HL-60/S4 (cell line): ENCODE measurements around the gene CLEC19A.
"Not testable (repeated sequence)": the region's sequence is repeated elsewhere in the genome, so short reads cannot be mapped to it uniquely, and the experiment has no call there.

Source experiments
- in situ Hi-C: fragments of 300-500 bp; cut with MboI; formaldehyde crosslinking; loops from 2 replicates; pipeline ENCODE4 v1.14.3; 2022; ENCODE audit warnings: low sequenced_read_pairs

Gene CLEC19A

DNA sequence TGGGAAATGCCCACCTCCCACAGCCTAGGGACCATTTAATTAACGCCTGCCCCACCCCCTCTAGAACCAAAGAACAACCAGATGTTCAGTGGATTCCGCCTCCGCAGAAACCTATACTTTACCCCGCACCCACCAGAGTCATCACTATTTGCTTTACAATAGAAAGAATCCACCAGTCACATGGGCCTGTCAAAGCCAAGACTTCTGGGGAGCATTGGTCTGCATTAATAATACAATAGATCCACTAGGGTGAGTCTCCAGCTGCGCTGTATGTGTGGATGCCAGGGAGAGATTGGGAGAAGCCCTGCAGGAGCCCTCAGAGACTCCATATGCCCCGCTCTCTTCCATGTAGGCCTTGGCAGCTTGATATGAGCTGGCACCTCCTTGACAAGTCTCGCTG is 31.3 kb downstream of the CLEC19A start:
- in situ Hi-C loops, result no loop called here

DNA sequence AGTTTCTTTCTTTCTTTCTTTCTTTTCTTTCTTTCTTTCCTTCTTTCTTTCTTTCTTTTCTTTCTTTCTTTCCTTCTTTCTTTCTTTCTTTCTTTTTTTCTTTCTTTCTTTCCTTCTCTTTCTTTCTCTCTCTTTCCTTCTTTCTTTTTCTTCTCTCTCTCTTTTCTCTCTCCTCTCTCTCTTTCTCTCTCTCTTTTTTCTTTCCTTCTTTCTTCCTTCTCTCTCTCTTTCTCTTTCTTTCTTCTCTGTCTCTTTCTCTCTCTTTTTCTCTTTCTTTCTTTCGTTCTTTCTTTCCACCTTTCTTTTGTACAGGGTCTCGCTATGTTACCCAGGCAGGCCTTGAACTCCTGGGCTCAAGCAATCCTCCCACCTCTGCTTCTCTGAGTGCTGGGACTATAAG is 35.7 kb downstream of the CLEC19A start:
- in situ Hi-C loops, result not testable (repeated sequence)

DNA sequence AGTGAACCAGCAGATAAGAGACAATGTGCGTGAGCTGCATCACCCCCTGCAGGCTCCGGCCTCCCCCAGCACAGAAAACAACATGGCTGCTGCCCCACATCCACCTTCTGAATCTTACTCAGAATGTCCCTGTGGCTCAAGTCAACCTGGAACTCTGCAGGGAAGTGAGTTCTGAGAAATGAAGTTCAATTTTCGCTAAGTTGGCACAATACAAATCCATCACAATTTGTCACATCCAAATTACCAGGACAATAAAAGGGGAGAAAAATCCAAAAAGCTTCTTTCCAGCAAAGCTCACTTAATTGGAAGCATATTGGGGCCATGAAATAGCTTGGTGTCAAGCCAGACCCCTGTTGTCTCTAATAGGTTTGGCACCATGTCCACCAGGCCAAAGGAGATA is 38.1 kb downstream of the CLEC19A start:
- in situ Hi-C loops, result no loop called here

DNA sequence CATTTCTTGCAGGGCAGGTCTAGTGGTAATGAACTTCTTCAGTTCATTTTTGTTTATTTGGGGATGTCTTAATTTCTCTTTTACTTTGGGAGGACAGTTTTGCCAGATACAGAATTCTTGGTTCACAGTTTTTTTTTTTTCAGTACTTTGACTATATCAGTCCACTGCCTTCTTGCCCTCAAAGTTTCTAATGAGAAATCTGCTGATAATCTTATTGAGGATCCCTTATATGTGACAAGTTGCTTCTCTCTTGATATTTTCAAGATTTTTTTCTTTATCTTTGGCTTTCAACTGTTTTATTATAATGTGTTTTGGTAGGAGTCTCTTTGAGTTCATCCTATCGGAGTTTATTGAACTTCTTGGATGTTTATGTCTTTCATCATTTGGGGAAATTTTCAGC is 42.8 kb downstream of the CLEC19A start:
- in situ Hi-C loops, result no loop called here

DNA sequence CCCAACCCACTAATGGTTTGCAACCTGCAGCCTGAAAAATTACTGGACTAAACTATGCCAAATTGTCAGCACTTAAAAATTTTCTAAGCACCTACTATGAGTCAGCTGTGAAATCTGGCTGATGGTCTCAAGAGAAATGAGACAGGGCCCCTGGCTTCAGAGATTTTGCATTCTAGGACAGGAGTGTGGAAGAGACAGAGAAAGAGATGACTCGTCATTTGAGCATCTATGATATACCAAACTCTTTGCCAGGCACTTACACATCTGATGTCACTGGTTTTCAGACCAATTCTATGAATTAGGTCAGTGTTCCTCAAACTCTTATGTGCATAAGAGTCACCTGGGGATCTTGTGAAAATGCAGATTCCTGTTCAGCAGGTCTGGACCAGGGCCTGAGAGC is 44.4 kb downstream of the CLEC19A start:
- in situ Hi-C loops, result no loop called here

DNA sequence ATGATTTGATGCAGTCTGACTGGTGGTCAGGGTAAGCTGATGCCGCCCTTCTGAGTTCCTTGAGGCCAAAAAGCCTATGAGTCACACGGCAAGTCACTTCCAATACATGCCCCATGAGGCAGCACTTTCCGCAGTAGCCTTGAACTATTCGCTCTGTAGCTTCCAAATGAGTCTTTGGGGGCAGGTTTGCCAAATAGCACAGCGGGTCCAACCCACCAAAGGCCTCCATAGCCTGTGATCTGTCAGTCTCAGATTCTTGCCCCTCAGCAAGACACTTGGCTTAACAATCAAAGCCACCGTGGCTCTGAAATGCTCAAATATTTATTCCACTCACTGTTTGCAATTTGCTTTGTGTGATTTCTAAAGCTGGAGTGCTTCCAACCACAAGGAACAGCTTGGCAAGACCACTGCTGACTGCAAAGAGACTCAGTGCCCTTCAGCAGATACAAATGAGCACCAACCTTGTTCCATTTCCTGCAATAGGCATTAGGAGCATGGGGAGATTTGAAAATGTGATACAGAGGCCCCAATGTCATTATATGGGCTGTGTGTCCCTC is 45.4 kb downstream of the CLEC19A start:
- in situ Hi-C loops, result no loop called here

DNA sequence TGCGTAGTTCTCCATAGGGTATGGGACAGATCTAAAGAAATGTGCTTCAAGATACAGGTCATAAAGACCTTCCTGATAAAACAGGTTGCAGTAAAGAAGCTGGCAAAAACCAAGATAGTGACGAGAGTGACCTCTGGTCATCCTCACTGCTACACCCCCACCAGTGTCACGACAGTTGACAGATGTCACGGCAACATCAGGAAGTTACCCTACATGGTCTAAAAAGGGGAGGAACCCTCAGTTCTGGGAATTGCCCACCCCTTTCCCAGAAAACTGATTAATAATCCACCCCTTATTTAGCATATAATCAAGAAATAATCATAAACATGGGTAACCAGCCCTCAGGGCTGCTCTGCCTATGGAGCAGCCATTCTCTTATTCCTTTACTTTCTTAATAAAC is 46.3 kb downstream of the CLEC19A start:
- in situ Hi-C loops, result no loop called here

DNA sequence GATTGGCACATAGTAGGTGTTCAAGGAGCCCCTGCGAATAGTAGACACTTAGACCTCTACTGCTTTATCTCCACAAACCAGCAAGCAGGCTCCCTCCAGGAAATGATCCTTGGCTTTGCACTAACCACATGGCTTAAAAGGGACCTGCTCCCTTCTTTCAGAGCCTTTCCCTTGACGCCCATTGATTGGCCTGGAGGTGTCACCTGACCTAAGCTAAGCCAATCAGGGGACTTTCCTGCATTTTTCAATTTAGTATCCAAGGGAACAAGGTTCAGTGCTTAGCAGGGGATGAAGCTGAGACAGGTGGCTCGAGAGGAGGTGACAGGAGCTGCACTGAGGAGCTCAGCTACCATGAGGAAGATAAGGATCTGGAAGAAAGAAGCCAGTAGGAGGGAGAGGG is 52.8 kb downstream of the CLEC19A start:
- in situ Hi-C loops, result no loop called here

DNA sequence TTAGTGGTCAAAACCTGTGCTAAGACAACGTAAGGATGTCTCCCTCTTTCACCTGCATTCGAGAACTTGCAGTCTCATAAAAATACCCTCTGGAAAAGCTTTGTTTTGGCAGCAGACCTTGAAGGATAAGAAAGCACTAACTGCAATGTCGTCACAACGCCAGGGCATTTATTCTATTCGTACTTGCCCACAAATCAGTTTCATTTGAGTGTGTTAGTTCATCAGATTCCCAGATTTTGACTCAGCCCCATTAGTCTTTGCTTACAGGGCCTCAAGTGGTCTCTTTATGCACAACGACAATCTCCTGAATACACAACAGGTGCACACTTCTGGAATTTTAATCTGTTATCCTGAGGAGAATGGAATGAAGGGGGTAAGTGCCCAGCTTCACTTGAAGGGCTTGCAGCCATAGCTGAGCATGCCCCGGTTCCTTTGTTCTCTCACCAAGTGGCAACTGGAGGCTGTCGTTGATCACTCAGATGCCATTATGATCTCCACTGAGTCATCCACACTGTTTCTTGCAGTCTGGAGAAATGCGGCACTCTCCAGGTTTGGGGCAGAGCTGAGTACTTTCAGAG is 58.8 kb downstream of the CLEC19A start:
- in situ Hi-C loops, result no loop called here

DNA sequence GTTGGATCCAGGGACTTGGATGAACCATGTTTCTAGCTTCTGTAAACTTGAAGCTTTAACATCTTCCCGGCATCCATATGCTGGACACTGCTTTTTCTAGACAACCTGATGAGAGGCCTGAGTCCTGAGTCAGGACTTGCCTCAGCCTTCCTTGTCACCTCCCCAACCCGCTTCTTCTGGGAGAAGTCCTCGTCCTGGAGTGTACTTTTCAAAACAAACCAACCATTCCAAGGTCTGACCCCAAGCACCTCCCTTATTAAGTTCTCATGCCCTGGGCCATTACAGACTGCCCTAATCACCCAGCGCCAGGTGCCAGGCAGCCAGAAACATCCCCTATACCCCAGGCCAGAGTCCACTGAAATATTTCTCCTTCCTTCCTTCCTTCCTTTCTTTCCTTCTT is 59.4 kb downstream of the CLEC19A start:
- in situ Hi-C loops, result no loop called here

DNA sequence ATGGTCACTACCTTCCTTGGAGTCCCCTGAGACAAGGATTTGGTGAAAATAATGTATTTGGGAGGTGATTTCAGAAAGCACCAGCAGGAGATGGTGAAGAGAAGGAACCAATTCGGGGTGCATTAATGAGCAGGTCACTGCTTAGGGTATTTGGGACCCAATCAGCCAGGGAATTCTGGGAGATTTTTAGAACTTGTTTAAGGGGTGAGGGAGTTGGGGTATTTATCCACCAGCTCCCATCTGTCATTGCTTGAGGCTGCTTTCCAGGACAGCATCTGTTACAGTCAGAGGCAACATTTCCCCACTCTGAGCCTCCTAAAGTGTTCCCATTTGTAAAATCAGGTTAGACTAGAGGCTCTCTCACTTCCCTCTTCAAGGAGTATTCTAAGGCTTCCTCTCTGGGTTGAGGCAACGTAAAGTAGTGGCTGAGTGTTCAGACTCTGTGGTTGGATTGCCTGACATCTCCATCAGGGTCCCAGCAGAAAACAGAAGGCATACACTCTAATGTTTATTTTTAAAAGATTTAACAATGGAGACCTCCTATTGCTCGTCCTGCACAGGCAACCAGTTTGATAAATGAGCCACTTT is 60.9 kb downstream of the CLEC19A start:
- in situ Hi-C loops, result no loop called here

DNA sequence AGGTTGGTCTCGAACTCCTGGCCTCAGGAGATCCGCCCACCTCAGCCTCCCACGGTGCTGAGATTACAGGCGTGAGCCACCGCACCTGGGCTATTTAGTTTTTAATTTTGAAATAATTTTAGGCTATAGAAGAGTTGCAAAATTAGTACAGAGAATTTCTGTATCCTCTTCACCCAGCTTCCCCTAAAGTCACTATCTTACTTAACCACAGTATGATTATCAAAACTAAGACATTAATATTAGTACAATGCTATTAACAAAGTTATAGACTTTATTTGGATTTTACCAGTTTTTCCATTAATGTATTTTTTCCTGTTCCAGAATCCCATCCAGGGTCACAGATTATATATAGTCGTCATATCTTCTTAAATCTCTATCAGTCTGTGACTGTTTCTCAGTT is 62.6 kb downstream of the CLEC19A start:
- in situ Hi-C loops, result no loop called here

DNA sequence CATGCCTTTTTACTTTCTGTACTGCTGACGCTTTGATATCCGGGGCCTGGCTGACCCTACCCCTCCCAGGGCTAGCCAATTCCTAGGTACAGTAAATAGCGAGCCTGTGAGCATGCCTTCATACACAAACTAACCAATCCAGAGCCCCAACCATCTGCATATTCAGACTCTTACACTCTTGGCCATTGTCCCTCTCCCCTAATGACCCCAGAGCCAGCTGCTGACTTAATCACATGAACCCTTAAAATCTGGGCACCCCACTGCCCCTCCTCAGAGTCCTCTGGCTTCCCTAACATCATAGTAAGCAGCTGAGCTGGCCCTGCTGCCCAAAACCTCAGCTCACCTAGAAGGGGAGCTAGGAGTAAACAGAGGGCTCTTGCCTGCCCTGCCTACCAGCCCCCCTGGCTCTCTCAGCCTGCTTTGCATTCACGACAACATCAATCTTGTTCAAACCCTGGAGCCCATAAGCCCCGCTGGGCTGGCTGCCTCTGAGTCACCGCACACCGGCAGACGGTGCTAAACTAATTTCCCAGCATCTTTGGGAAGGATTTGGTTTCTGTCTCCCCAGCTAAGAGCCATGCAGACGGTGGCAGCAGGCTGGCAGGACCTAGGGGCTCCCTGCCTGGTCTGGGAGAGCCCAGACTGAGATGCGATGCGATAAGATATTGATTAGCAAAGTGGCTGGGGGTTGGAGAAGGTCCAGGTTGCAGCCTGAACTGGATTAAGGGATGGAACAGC is 63.2 kb downstream of the CLEC19A start:
- in situ Hi-C loops, result no loop called here

DNA sequence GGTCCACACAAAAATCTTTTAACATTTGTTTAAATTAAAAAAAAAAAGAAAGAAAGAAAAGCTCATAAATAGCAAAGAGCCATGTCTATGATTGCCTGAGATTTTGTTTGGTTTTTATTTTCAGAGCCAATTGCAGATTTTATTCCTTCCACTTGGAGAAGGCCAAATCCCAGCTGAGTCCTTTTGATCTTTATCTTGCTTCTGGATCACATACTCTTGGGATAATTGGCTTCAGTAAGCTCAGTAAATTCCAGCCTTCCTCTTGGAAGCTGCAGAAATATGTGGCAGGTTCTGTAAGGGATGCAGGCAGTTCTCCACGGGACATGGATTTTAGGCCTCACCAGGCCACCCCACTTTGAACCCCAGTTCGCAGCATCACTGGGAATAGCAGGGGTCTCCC is 68.8 kb downstream of the CLEC19A start:
- in situ Hi-C loops, result no loop called here

DNA sequence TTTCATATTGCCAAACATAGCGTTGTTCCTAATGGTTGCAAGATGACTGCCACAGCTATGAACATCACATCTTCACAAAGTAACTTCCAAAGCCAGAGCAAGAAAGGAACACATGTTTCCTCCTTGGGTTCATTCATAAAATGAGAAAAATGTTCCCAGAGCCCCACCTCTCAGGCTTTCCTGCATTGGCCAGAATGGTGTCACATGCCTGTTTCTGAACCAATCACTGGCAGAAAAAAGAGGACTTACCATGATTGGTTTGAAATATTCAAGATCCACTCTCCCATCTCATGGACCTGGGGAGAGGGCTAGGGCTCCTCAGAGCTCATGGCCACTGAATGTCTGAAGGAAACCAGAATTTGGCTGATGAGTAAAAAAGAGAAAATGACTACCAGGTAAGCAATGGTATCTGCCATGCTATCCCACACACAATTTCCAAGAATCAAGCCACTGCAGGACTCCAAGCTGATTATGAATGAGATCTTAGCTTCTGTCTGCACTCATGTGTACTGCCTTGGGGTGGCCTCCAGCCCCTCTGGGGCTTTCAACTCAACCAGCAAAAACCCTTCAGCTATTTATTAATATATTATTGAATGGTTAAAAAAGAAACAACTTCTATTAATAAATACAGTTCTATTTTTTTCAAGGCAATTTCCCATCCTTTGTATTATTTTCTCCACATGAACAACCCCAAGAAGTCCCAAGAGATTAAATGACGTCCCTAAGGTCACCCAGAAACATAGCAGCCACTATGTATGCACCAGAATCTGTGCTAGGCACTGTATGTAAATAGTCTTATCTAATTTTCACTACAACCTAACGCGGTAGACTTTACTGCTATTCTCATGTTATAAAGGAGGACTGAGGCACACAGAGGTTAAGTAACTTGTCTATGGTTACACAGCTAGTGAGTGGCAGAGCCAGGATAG is 70.8 kb downstream of the CLEC19A start:
- in situ Hi-C loops, result no loop called here

DNA sequence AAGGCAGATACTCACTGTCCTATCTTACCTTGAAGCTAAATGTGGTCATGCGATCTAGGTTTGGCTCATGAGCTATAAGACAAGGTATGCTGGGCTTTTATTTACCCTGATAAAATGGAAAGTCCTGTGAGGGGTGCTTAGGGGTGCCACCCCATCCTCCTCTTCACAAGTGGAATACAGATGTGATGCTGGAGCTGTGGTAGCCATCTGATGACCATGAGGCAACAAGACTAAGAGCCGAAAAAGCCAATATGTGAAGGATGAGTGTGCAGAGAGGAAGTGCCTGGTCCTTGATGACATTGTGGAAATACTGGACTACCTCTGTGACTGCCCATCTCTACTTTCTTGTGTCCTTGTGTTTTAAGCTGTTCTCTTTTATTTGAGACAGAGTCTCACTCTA is 74.0 kb downstream of the CLEC19A start:
- in situ Hi-C loops, result no loop called here
